K562 (cell line): ENCODE measurements around the gene TNMD. TPM values are rescaled to one million over a fixed set of nuclear protein-coding genes. Genes with fewer than 3 reads are reported as not detected.

Experiments used
- ATAC-seq: fragments of 200-7000 bp; cut with Tn5 transposase; 3 replicates; pipeline ENCODE4 v1.9.1; 2020; ENCODE audit warnings: moderate library complexity
- BruUV-seq: library from RNA; stranded (reverse); fragments of 400-500 nt; replicated peaks from 2 replicates; lab custom pipeline; 2021; lab: Mats Ljungman, UMichigan
- CTCF ChIA-PET: fragments of 300-600 bp; formaldehyde crosslinking; extraction: SDS; loops from one replicate; lab custom pipeline; 2021; ENCODE audit warnings: low intra/inter-chr PET ratio; lab: Yijun Ruan, JAX
- POLR2A ChIA-PET: fragments of 300-600, 350-650 bp; sonication (Branson Sonifier 250); formaldehyde crosslinking; extraction: SDS; loops from one replicate; lab custom pipeline; 2021; ENCODE audit warnings: antibody characterized with exemption, inconsistent platforms; lab: Yijun Ruan, JAX
- DNase-seq, 4 experiments: peaks; one replicate each; pipeline versions ENCODE4 v3.0.0 to v3.0.0-alpha.2; 2011 to 2018; ENCODE audit warnings: low spot score in 3 of 4, mixed read lengths in 3 of 4; ENCODE audit errors: extremely low read depth in 1 of 4
- FAIRE-seq: peaks from 2 replicates; lab custom pipeline; 2011; peaks lifted over from hg19 to GRCh38; lab: Jason Lieb, UNC
- H2AFZ ChIP-seq: 2 replicates; pipeline ENCODE4 v1.6.0; 2011; ENCODE audit warnings: low read depth, low read length, control low read depth, inconsistent platforms
- H3K27ac ChIP-seq: fragments of 200-600 bp; 3 replicates; pipeline ENCODE4 v1.8.0; 2011; ENCODE audit warnings: low read depth, mild to moderate bottlenecking, control low read depth, inconsistent platforms, low read length, moderate library complexity, mixed read lengths; ENCODE audit errors: extremely low read depth
- H3K27me3 ChIP-seq, 2 experiments: fragments of 300-600 bp in 1 of 2; 2 replicates in 1 of 2; 3 replicates in 1 of 2; pipeline versions ENCODE4 v1.6.0 to v1.8.0; 2011; ENCODE audit warnings: inconsistent platforms in 2 of 2, low read length in 2 of 2, mild to moderate bottlenecking in 1 of 2, mixed read lengths in 1 of 2, moderate library complexity in 1 of 2; ENCODE audit not compliant: control insufficient read depth in 2 of 2, insufficient read depth in 2 of 2
- H3K36me3 ChIP-seq: fragments of 300-600 bp; 3 replicates; pipeline ENCODE4 v1.8.0; 2011; ENCODE audit warnings: mild to moderate bottlenecking, low read length, inconsistent platforms; ENCODE audit not compliant: control insufficient read depth, insufficient read depth
- H3K4me1 ChIP-seq, 2 experiments: fragments of 200-600 bp in 1 of 2; replicated peaks in 1 of 2; 2 replicates in 1 of 2; 3 replicates in 1 of 2; pipeline versions ENCODE4 v1.5.1 to v1.8.0; 2011; ENCODE audit warnings: inconsistent platforms in 2 of 2, low read length in 2 of 2, mild to moderate bottlenecking in 1 of 2, mixed read lengths in 1 of 2, moderate library complexity in 1 of 2; ENCODE audit not compliant: control insufficient read depth in 2 of 2, insufficient read depth in 2 of 2
- H3K4me2 ChIP-seq: 2 replicates; pipeline ENCODE4 v1.6.1; 2011; ENCODE audit warnings: low read length, control low read depth, inconsistent platforms, mixed read lengths; ENCODE audit not compliant: insufficient read depth
- H3K4me3 ChIP-seq: fragments of 200-600 bp; sonication (generic), shearing (Covaris generic); 2 replicates; pipeline ENCODE4 v1.5.1; 2016; ENCODE audit warnings: control low read depth, inconsistent platforms
- H3K79me2 ChIP-seq: fragments of 200-600 bp; 3 replicates; pipeline ENCODE4 v1.8.0; 2011; ENCODE audit warnings: low read length, inconsistent platforms; ENCODE audit not compliant: control insufficient read depth, insufficient read depth
- H3K9ac ChIP-seq, 2 experiments: 2 replicates each; pipeline versions ENCODE4 v1.6.0 to v1.6.1; 2011; ENCODE audit warnings: low read depth in 2 of 2, low read length in 2 of 2, control low read depth in 1 of 2, inconsistent platforms in 1 of 2, mild to moderate bottlenecking in 1 of 2, mixed read lengths in 1 of 2; ENCODE audit not compliant: insufficient read depth in 1 of 2
- H3K9me1 ChIP-seq: one replicate; pipeline ENCODE4 v1.6.0; 2011; ENCODE audit warnings: inconsistent platforms, mild to moderate bottlenecking, low read length, moderate library complexity; ENCODE audit not compliant: control insufficient read depth, insufficient read depth
- H3K9me3 ChIP-seq: replicated peaks from 2 replicates; pipeline ENCODE4 v1.5.1; 2011; ENCODE audit warnings: low read depth, low read length, inconsistent platforms; ENCODE audit not compliant: control insufficient read depth, insufficient read depth
- H4K20me1 ChIP-seq: replicated peaks from 2 replicates; pipeline ENCODE4 v1.6.1; 2011; ENCODE audit warnings: low read length, inconsistent platforms, mixed read lengths; ENCODE audit not compliant: control insufficient read depth, insufficient read depth
- POLR2H ChIP-seq: IDR thresholded peaks from 2 replicates; pipeline ENCODE4 v1.6.1; 2016; ENCODE audit warnings: missing genetic modification characterization, low read depth, mild to moderate bottlenecking, control low read depth, missing compliant biosample characterization, moderate library complexity
- PYGO2 ChIP-seq: fragments of 450-650 bp; IDR thresholded peaks from 2 replicates; pipeline ENCODE4 v1.6.1; 2016; ENCODE audit warnings: mild to moderate bottlenecking, missing genetic modification characterization, moderate library complexity, missing compliant biosample characterization
- WGBS: fragments of 100-300 bp; shearing (Covaris generic); methylation state at CpG from one replicate; pipeline ENCODE4 v1.1.6; 2016; ENCODE audit warnings: low coverage, mixed read lengths; ENCODE audit not compliant: insufficient coverage; ENCODE audit errors: missing lambda C conversion rate; 5-methylcytosine and 5-hydroxymethylcytosine counted together
- in situ Hi-C: fragments of 300-500 bp; cut with MboI; formaldehyde crosslinking; loops from 4 replicates; pipeline ENCODE4 v1.15.0; 2018; ENCODE audit warnings: inconsistent platforms, mixed read lengths
- intact Hi-C: fragments of 100-400 bp; cut with micrococcal nuclease; formaldehyde crosslinking; loops from 2 replicates; pipeline ENCODE4 v1.14.2; 2022
- polyA plus RNA-seq, 8 experiments: library from polyadenylated mRNA; depleted of rRNA in 4 of 8; stranded (reverse) in 5 of 8; unstranded in 3 of 8; fragments of >200 nt; fragmentation: Nextera tagmentation in 2 of 8; fragmentation: Illumina TruSeq in 1 of 8; extraction: Ambion mirVana in 2 of 8; extraction: Trizol in 1 of 8; gene quantifications; 2 replicates each; pipeline versions ENCODE4 v1.2.1 to v1.2.3, GENCODE V29; 2011 to 2014; ENCODE audit warnings: inconsistent platforms in 1 of 8, missing spikeins in 1 of 8
- total RNA-seq, 7 experiments: library from RNA; depleted of rRNA in 6 of 7; stranded (reverse); fragments of >200 nt in 6 of 7; fragmentation: Illumina TruSeq in 2 of 7; extraction: Trizol in 2 of 7; gene quantifications; 2 replicates each; pipeline versions ENCODE4 v1.2.1 to v1.2.3, GENCODE V29; 2011 to 2021; ENCODE audit warnings: low replicate concordance in 1 of 7
- TF ChIP-seq, protein P1 (sequence below): fragments of 200-600 bp; sonication (generic); IDR thresholded peaks from one replicate; pipeline ENCODE4 v1.6.1; 2012; ENCODE audit warnings: mild to moderate bottlenecking, low read depth, low read length, inconsistent platforms
- TF ChIP-seq, protein P2 (sequence below): fragments of 450-650 bp; IDR thresholded peaks from 2 replicates; pipeline ENCODE4 v1.6.1; 2016; ENCODE audit warnings: missing biosample characterization, missing genetic modification characterization
- TF ChIP-seq, protein P3 (sequence below): fragments of 250-450 bp; sonication (Bioruptor Pico); IDR thresholded peaks from 2 replicates; pipeline ENCODE4 v1.8.0; 2022; ENCODE audit warnings: moderate library complexity, mild to moderate bottlenecking, inconsistent platforms
- TF ChIP-seq, protein P4 (sequence below), 3 experiments: fragments of 200-800 bp in 1 of 3; sonication (Bioruptor generic) in 1 of 3; sonication (generic) in 1 of 3; formaldehyde crosslinking in 1 of 3; IDR thresholded peaks; 2 replicates each; pipeline versions ENCODE4 v1.6.1 to v1.8.0; 2016 to 2022; ENCODE audit warnings: mild to moderate bottlenecking in 2 of 3, missing compliant biosample characterization in 2 of 3, missing genetic modification characterization in 2 of 3, missing genetic modification reagents in 1 of 3

TNMD gene
- total and polyA plus RNA-seq, 9 of the 15 experiments (the other 6 are each of a cell fraction or from before 2014, with no cell fraction given) = not detected

DNA sequence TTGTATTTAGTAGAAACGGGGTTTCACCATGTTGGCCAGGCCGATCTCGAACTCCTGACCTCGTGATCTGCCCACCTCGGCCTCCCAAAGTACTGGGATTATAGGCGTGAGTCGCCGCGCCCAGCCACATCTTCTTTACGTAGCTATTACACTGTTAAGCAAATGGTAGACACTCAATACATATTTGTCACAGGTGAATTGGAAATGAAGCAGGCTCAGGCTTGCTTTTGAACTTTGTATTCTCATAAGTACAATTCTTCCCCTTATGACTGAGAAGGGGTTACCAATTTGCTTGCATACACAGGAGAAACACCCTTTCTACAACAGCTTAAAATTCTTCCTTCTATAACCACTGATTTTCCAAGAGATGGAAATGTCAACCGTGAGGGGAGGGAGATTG lies 58.5 kb downstream of the TNMD start:
- CTCF ChIA-PET = no interaction called here
- H2AFZ ChIP-seq = no peak overlapping the region
- 0% methylated on average over 11 of the region's 11 CpGs for WGBS
- TF ChIP-seq, protein P1, sequence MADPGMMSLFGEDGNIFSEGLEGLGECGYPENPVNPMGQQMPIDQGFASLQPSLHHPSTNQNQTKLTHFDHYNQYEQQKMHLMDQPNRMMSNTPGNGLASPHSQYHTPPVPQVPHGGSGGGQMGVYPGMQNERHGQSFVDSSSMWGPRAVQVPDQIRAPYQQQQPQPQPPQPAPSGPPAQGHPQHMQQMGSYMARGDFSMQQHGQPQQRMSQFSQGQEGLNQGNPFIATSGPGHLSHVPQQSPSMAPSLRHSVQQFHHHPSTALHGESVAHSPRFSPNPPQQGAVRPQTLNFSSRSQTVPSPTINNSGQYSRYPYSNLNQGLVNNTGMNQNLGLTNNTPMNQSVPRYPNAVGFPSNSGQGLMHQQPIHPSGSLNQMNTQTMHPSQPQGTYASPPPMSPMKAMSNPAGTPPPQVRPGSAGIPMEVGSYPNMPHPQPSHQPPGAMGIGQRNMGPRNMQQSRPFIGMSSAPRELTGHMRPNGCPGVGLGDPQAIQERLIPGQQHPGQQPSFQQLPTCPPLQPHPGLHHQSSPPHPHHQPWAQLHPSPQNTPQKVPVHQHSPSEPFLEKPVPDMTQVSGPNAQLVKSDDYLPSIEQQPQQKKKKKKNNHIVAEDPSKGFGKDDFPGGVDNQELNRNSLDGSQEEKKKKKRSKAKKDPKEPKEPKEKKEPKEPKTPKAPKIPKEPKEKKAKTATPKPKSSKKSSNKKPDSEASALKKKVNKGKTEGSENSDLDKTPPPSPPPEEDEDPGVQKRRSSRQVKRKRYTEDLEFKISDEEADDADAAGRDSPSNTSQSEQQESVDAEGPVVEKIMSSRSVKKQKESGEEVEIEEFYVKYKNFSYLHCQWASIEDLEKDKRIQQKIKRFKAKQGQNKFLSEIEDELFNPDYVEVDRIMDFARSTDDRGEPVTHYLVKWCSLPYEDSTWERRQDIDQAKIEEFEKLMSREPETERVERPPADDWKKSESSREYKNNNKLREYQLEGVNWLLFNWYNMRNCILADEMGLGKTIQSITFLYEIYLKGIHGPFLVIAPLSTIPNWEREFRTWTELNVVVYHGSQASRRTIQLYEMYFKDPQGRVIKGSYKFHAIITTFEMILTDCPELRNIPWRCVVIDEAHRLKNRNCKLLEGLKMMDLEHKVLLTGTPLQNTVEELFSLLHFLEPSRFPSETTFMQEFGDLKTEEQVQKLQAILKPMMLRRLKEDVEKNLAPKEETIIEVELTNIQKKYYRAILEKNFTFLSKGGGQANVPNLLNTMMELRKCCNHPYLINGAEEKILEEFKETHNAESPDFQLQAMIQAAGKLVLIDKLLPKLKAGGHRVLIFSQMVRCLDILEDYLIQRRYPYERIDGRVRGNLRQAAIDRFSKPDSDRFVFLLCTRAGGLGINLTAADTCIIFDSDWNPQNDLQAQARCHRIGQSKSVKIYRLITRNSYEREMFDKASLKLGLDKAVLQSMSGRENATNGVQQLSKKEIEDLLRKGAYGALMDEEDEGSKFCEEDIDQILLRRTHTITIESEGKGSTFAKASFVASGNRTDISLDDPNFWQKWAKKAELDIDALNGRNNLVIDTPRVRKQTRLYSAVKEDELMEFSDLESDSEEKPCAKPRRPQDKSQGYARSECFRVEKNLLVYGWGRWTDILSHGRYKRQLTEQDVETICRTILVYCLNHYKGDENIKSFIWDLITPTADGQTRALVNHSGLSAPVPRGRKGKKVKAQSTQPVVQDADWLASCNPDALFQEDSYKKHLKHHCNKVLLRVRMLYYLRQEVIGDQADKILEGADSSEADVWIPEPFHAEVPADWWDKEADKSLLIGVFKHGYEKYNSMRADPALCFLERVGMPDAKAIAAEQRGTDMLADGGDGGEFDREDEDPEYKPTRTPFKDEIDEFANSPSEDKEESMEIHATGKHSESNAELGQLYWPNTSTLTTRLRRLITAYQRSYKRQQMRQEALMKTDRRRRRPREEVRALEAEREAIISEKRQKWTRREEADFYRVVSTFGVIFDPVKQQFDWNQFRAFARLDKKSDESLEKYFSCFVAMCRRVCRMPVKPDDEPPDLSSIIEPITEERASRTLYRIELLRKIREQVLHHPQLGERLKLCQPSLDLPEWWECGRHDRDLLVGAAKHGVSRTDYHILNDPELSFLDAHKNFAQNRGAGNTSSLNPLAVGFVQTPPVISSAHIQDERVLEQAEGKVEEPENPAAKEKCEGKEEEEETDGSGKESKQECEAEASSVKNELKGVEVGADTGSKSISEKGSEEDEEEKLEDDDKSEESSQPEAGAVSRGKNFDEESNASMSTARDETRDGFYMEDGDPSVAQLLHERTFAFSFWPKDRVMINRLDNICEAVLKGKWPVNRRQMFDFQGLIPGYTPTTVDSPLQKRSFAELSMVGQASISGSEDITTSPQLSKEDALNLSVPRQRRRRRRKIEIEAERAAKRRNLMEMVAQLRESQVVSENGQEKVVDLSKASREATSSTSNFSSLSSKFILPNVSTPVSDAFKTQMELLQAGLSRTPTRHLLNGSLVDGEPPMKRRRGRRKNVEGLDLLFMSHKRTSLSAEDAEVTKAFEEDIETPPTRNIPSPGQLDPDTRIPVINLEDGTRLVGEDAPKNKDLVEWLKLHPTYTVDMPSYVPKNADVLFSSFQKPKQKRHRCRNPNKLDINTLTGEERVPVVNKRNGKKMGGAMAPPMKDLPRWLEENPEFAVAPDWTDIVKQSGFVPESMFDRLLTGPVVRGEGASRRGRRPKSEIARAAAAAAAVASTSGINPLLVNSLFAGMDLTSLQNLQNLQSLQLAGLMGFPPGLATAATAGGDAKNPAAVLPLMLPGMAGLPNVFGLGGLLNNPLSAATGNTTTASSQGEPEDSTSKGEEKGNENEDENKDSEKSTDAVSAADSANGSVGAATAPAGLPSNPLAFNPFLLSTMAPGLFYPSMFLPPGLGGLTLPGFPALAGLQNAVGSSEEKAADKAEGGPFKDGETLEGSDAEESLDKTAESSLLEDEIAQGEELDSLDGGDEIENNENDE = no peak
- TF ChIP-seq, protein P2, sequence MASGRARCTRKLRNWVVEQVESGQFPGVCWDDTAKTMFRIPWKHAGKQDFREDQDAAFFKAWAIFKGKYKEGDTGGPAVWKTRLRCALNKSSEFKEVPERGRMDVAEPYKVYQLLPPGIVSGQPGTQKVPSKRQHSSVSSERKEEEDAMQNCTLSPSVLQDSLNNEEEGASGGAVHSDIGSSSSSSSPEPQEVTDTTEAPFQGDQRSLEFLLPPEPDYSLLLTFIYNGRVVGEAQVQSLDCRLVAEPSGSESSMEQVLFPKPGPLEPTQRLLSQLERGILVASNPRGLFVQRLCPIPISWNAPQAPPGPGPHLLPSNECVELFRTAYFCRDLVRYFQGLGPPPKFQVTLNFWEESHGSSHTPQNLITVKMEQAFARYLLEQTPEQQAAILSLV (tag) = no peak
- TF ChIP-seq, protein P3, sequence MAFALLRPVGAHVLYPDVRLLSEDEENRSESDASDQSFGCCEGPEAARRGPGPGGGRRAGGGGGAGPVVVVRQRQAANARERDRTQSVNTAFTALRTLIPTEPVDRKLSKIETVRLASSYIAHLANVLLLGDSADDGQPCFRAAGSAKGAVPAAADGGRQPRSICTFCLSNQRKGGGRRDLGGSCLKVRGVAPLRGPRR (CRISPR knock-in tag) = no peak
- TF ChIP-seq PYGO2 (tag) (no peak), POLR2H (tag) (no peak)
- TF ChIP-seq, protein P4, sequence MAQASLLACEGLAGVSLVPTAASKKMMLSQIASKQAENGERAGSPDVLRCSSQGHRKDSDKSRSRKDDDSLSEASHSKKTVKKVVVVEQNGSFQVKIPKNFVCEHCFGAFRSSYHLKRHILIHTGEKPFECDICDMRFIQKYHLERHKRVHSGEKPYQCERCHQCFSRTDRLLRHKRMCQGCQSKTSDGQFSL (CRISPR knock-in tag; IDR thresholded peaks at IDR 0.05) = no peak
- TF ChIP-seq, protein P4 (tag; IDR thresholded peaks at IDR 0.05) = no peak

More for the DNA sequence above, 58.5 kb downstream of the TNMD start:
- intact Hi-C loops = no loop called here
- Histone ChIP-seq H3K79me2 (no peaks in the 10 kb centered on the region), H4K20me1 (no peaks in the 10 kb centered on the region), H3K27me3 (no peaks in the 10 kb centered on the region), H3K9ac (no peak overlapping the region), H3K36me3 (no peaks in the 10 kb centered on the region), H3K9me1 (no peaks in the 10 kb centered on the region), H3K27ac (no peak overlapping the region), H3K9me3 (no peaks in the 10 kb centered on the region), H3K4me2 (no peak overlapping the region), H3K4me1 (no peaks in the 10 kb centered on the region), H3K4me3 (no peak overlapping the region)
- in situ Hi-C loops = no loop called here
- FAIRE-seq (no peak), ATAC-seq (no peak), DNase-seq (no peak)
- POLR2A ChIA-PET = no interaction called here
- no TSS peak for BruUV-seq
